NCI-H2029 treated with DMSO at 0.1 percent for 48 hours (cell line): Measurements from ENCODE around the gene DDOST.

ENCODE experiments used
- DNase-seq: peaks from one replicate; lab custom pipeline; 2025; lab: John Stamatoyannopoulos, UW

DDOST gene

GRCh38 chr1:20660363-20660762, 806 bp downstream of the DDOST start:
- DNase-seq, result no peak

- no peak for DNase-seq
Measured at GRCh38 chr1:20658166-20658915, 2.8 kb downstream of the DDOST start.

- DNase-seq, result no peak
Measured at GRCh38 chr1:20657024-20657423, 4.1 kb downstream of the DDOST start.

GRCh38 chr1:20654104-20654690, 7.0 kb downstream of the DDOST start:
- DNase-seq, result no peak

GRCh38 chr1:20652300-20652699, 8.9 kb downstream of the DDOST start:
- no peak for DNase-seq

- DNase-seq, result no peak
Measured at GRCh38 chr1:20648946-20649345, 12.2 kb downstream of the DDOST start.

GRCh38 chr1:20648438-20648837, 12.7 kb downstream of the DDOST start:
- no peak for DNase-seq

GRCh38 chr1:20645414-20645813, 15.8 kb downstream of the DDOST start:
- DNase-seq, result no peak

- DNase-seq, result no peak
Measured at GRCh38 chr1:20644416-20644815, 16.8 kb downstream of the DDOST start.

GRCh38 chr1:20643080-20643479, 18.1 kb downstream of the DDOST start:
- no peak for DNase-seq

- DNase-seq, result no peak
Measured at GRCh38 chr1:20641975-20642374, 19.2 kb downstream of the DDOST start.

- DNase-seq, result peak; percentile 20
Measured at GRCh38 chr1:20640183-20640597, 21.0 kb downstream of the DDOST start.

- no peak for DNase-seq
Measured at GRCh38 chr1:20636785-20637347, 24.3 kb downstream of the DDOST start.

GRCh38 chr1:20634594-20635084, 26.5 kb downstream of the DDOST start:
- DNase-seq, result peak; percentile 16

GRCh38 chr1:20634065-20634593, 27.0 kb downstream of the DDOST start:
- no peak for DNase-seq

- peak; percentile 48 for DNase-seq
Measured at GRCh38 chr1:20633190-20634064, 27.7 kb downstream of the DDOST start, which contains the start of gene PINK1. Gene PINK1 (plus strand): TSS chr1:20633458. CDS start chr1:20633549, 91 bp downstream.

- DNase-seq, result no peak
Measured at GRCh38 chr1:20632386-20632785, 28.8 kb downstream of the DDOST start.

GRCh38 chr1:20630729-20631128, 30.4 kb downstream of the DDOST start:
- no peak for DNase-seq

- DNase-seq, result no peak
Measured at GRCh38 chr1:20626524-20626923, 34.6 kb downstream of the DDOST start.

GRCh38 chr1:20626098-20626427, 35.1 kb downstream of the DDOST start:
- no peak for DNase-seq

GRCh38 chr1:20625176-20626097, 35.7 kb downstream of the DDOST start:
- no peak for DNase-seq
